HG02943 (cell line): ENCODE measurements around the gene ZNF511.

Experiments used
- ATAC-seq: cut with Tn5 transposase; IDR thresholded peaks from one replicate; pipeline ENCODE4 v1.9.1; 2021; ENCODE audit warnings: mild to moderate bottlenecking, low read depth, moderate library complexity; ENCODE audit not compliant: unreplicated experiment

Gene ZNF511

GRCh38 chr10:133289761-133290160 lies 19.0 kb upstream of the ZNF511 start:
- no peak for ATAC-seq

GRCh38 chr10:133292919-133293809 lies 15.6 kb upstream of the ZNF511 start:
- no peak for ATAC-seq

GRCh38 chr10:133293810-133294119 lies 14.9 kb upstream of the ZNF511 start:
- ATAC-seq = no peak

- ATAC-seq = no peak
Observed at GRCh38 chr10:133294189-133294588, 14.5 kb upstream of the ZNF511 start.

GRCh38 chr10:133295426-133296320 lies 13.0 kb upstream of the ZNF511 start:
- no peak for ATAC-seq

- ATAC-seq = no peak
Observed at GRCh38 chr10:133297504-133297903, 11.2 kb upstream of the ZNF511 start.

- no peak for ATAC-seq
Observed at GRCh38 chr10:133298466-133298865, 10.2 kb upstream of the ZNF511 start.

GRCh38 chr10:133299224-133299623 lies 9.5 kb upstream of the ZNF511 start:
- ATAC-seq = no peak

GRCh38 chr10:133299738-133300137 lies 9.0 kb upstream of the ZNF511 start:
- ATAC-seq = no peak

GRCh38 chr10:133302230-133302629 lies 6.5 kb upstream of the ZNF511 start:
- no peak for ATAC-seq

- no peak for ATAC-seq
Observed at GRCh38 chr10:133303206-133303605, 5.5 kb upstream of the ZNF511 start.

- ATAC-seq = no peak
Observed at GRCh38 chr10:133306097-133306476, 2.6 kb upstream of the ZNF511 start.

GRCh38 chr10:133306941-133307379 lies 1.8 kb upstream of the ZNF511 start:
- ATAC-seq = no peak

- ATAC-seq = no peak
Observed at GRCh38 chr10:133307776-133308420, 816 bp upstream of the ZNF511 start.

- peak; percentile 75 for ATAC-seq
Observed at GRCh38 chr10:133309100-133309719, 496 bp downstream of the ZNF511 start.

- no peak for ATAC-seq
Observed at GRCh38 chr10:133309720-133310398, 1.1 kb downstream of the ZNF511 start.

- no peak for ATAC-seq
Observed at GRCh38 chr10:133310399-133310755, 1.7 kb downstream of the ZNF511 start.

- ATAC-seq = no peak
Observed at GRCh38 chr10:133310789-133311188, 2.1 kb downstream of the ZNF511 start.

GRCh38 chr10:133311570-133311969 lies 2.9 kb downstream of the ZNF511 start:
- no peak for ATAC-seq
